Lower lobe of right lung (tissue), 2 donors: ENCODE data around the gene RAET1E. TPM values are rescaled to one million over a fixed set of nuclear protein-coding genes. Genes with fewer than 3 reads are reported as not detected.
A peak's percentile ranks its signal among the peaks of the same experiment; 100 is the strongest.
"Not testable (repeated sequence)": the region's sequence is repeated elsewhere in the genome, so short reads cannot be mapped to it uniquely, and the experiment has no call there.

ENCODE experiments used
- ATAC-seq, 2 donors: fragments of 200-7000 bp; cut with Tn5 transposase; one replicate each; pipeline ENCODE4 v1.9.1; 2020 to 2022; ENCODE audit warnings: mild to moderate bottlenecking in 2 of 2, moderate library complexity in 2 of 2
- DNase-seq: peaks from one replicate; pipeline ENCODE4 v3.0.0-alpha.2; 2020
- H3K27ac ChIP-seq: fragments of 200-600 bp; one replicate; pipeline ENCODE4 v1.8.0; 2022
- H3K27me3 ChIP-seq: fragments of 200-600 bp; one replicate; pipeline ENCODE4 v1.8.0; 2022; ENCODE audit warnings: low read depth
- H3K36me3 ChIP-seq: fragments of 200-600 bp; one replicate; pipeline ENCODE4 v1.8.0; 2022; ENCODE audit warnings: mild to moderate bottlenecking
- H3K4me1 ChIP-seq: fragments of 200-600 bp; one replicate; pipeline ENCODE4 v1.8.0; 2022
- H3K4me3 ChIP-seq: fragments of 200-600 bp; one replicate; pipeline ENCODE4 v1.8.0; 2022; ENCODE audit warnings: mild to moderate bottlenecking
- H3K9me3 ChIP-seq: fragments of 200-600 bp; one replicate; pipeline ENCODE4 v1.8.0; 2022
- intact Hi-C: fragments of 100-400 bp; cut with DNase I; formaldehyde crosslinking; loops from one replicate; pipeline ENCODE4 v1.11.0; 2022
- total RNA-seq: library from RNA; stranded (reverse); fragmentation: NEBNext Ultra II Directional; extraction: Animal tissue kit (Norgen Biotek cat#: 25700); gene quantifications from one replicate; pipeline ENCODE4 v1.2.1, GENCODE V29; 2021
- TF ChIP-seq, protein P1 (sequence below): fragments of 200-600 bp; IDR thresholded peaks from one replicate; pipeline ENCODE4 v1.8.0; 2022; ENCODE audit warnings: antibody characterized with exemption, mild to moderate bottlenecking
- donor health status: DM: no; HTN: yes; CAD: no; lungs with severe emphysema.

The RAET1E gene
- total RNA-seq, 1 donor from 2014 or later: not detected

DNA sequence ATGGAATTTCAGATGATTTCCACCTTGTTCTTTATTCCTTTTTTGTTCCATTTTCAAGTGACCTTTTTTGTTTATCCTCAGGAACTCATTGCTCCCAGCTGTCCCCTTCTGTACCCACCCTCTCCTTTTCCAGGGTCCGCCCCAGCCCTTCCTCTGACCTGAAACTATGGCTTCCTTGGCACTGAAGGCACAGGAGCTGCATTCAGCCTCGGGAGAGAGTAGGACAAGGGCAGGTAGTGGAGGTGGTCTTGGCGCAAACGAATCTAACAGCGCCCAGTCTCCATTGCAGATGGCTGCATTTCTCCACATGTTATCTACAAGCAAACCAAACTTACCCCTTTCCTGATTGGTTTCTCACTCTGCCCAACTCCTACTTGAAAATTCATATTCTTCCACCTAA is 35.1 kb upstream of the RAET1E start:
- H3K4me3 ChIP-seq: no peak overlapping the region
- TF ChIP-seq, protein P1, sequence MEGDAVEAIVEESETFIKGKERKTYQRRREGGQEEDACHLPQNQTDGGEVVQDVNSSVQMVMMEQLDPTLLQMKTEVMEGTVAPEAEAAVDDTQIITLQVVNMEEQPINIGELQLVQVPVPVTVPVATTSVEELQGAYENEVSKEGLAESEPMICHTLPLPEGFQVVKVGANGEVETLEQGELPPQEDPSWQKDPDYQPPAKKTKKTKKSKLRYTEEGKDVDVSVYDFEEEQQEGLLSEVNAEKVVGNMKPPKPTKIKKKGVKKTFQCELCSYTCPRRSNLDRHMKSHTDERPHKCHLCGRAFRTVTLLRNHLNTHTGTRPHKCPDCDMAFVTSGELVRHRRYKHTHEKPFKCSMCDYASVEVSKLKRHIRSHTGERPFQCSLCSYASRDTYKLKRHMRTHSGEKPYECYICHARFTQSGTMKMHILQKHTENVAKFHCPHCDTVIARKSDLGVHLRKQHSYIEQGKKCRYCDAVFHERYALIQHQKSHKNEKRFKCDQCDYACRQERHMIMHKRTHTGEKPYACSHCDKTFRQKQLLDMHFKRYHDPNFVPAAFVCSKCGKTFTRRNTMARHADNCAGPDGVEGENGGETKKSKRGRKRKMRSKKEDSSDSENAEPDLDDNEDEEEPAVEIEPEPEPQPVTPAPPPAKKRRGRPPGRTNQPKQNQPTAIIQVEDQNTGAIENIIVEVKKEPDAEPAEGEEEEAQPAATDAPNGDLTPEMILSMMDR: no peak
- no peak for ATAC-seq
- no peak for DNase-seq
- peaks cover 79% of the 10 kb centered on the region for H3K27me3 ChIP-seq
- intact Hi-C loops: loop anchor here (5.0 kb wide), 1 partner anchor 84 kb away; no protein-coding TSS in a partner anchor
- H3K9me3 ChIP-seq: no peaks in the 10 kb centered on the region
- peaks cover 2% of the 10 kb centered on the region for H3K4me1 ChIP-seq
- H3K36me3 ChIP-seq: no peaks in the 10 kb centered on the region
- no peak overlapping the region for H3K27ac ChIP-seq

DNA sequence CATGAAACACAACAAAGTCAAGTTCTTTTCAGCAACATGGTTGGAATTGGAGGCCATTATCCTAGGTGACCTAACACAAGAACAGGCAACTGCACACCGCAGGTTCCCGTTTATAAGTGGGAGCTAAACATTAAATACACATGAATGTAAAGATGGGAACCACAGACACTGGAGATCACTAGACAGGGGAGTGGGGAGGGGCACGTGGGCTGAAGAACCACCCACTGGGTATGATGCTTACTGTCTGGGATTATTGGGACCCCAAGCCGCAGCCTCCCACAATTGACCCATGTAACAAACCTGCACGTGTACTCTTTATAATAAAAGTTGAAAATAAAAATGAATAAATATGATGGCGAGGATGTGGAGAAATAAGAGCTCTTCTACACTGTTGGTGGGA is 33.6 kb upstream of the RAET1E start:
- Histone ChIP-seq H3K4me1 (no peaks in the 10 kb centered on the region), H3K9me3 (no peaks in the 10 kb centered on the region), H3K27me3 (peaks cover 66% of the 10 kb centered on the region), H3K4me3 (no peak overlapping the region), H3K27ac (no peak overlapping the region), H3K36me3 (no peaks in the 10 kb centered on the region)
- DNase-seq (no peak), ATAC-seq (no peak)
- TF ChIP-seq, protein P1: no peak
- intact Hi-C loops: loop anchor here (5.0 kb wide), 1 partner anchor 86 kb away; no protein-coding TSS in a partner anchor

DNA sequence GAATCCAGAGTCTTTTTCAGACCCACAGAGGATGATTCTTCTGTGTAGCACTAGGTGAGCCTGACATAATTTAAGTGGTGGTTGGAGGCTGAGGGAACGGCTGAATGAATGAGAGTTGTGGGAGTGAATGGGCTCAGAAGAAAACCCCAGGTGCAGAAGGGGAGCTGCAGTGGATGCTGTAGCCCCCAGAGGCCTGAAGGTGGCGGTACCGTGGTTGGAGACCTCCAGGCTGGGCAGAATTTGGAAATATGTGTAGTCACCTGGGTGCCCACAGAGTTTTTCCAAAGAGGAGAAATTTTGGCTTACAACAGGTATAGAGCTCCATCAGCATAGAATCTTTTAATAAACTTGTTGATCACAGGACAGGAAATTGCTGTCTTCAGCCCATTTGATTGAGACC is 31.5 kb upstream of the RAET1E start:
- no peak for ATAC-seq

DNA sequence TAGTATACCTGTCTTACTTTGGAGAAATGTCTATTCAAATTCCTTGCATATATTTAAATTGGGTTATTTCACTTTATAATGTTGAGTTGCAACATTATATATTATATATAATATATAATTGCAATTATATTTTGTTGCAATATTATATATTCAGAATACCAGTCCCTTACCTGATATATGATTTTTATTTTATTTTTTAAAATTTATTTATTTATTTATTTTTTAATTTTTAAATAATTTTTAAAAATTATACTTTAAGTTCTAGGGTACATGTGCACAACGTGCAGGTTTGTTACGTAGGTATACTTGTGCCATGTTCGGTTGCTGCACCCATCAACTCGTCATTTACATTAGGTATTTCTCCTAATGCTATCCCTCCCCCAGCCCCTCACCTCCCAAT is 29.1 kb upstream of the RAET1E start:
- H3K27ac ChIP-seq, ATAC-seq, DNase-seq, H3K4me3 ChIP-seq, H3K36me3 ChIP-seq, H3K9me3 ChIP-seq: not testable (repeated sequence)
- peaks cover 22% of the 10 kb centered on the region for H3K4me1 ChIP-seq
- intact Hi-C loops: loop anchor here (10.0 kb wide), 1 partner anchor 92 kb away; no protein-coding TSS in a partner anchor
- H3K27me3 ChIP-seq: peaks cover 34% of the 10 kb centered on the region

More for the DNA sequence above, 31.5 kb upstream of the RAET1E start:
- Histone ChIP-seq H3K4me3 (no peak overlapping the region), H3K27ac (no peak overlapping the region), H3K27me3 (peaks cover 53% of the 10 kb centered on the region), H3K36me3 (no peaks in the 10 kb centered on the region), H3K4me1 (peaks cover 10% of the 10 kb centered on the region), H3K9me3 (no peaks in the 10 kb centered on the region)
- DNase-seq: no peak
- intact Hi-C loops: loop anchor here (10.0 kb wide), 1 partner anchor 95 kb away; no protein-coding TSS in a partner anchor
- TF ChIP-seq, protein P1: peak; percentile 29

DNA sequence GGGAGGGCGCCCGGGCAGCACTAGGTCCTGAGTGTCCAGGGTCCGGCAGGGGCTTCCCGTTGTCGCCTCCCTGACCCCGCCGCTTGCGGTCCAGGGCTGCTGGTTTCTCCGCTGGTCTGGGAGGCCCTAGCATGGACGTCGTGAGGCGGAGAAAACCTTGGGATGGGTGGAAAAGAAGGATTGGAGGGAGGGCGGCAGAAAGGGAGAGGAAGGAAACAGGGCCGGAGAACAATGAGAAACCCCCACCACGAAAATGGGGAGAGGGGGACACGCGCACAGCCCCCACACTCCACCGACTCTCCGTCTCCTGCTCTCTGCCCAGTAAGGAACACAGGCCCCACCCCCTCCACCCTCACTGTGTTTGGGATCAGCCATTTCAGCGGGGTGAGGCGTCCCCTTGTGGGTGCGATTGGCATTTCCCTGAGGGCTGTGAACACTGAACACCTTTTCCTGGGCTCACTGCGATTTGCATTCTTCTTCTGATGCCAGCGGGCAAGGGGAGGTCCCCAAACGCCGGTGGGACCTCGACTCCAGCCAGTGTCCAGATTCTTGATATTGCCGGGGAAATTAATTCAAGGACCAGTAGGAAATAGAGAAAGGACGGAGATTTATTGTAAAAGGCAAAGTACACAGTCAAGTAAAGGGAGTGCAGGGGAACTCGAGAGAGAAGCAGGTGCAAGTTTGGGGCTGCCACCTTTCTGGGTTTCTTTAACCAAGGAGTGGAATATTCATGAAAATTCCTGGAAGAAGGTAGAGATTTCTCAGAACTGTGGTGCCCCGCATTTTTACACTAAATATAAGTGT is 28.3 kb upstream of the RAET1E start:
- H3K27me3 ChIP-seq: peaks cover 25% of the 10 kb centered on the region
- no peaks in the 10 kb centered on the region for H3K36me3 ChIP-seq
- intact Hi-C loops: loop anchor here (10.0 kb wide), 1 partner anchor 91 kb away; no protein-coding TSS in a partner anchor
- DNase-seq (peak; percentile 90), ATAC-seq (peak; percentile 93 to 94)
- peaks cover 22% of the 10 kb centered on the region for H3K4me1 ChIP-seq
- H3K9me3 ChIP-seq: no peaks in the 10 kb centered on the region
- TF ChIP-seq, protein P1: peak; percentile 82
- peak overlapping the region; percentile 71 for H3K27ac ChIP-seq
- peak overlapping the region; percentile 61 for H3K4me3 ChIP-seq
